Activated CD8-positive, alpha-beta memory T cell treated with anti-CD3 and anti-CD28 coated beads, Interleukin-2, amount 10 ng/mL, durations not matched to agents 7 days and 5 days (primary cell): Measurements from ENCODE around the gene HOXA2. TPM values are rescaled to one million over a fixed set of nuclear protein-coding genes. Genes with fewer than 3 reads are reported as not detected.
A peak's percentile ranks its signal among the peaks of the same experiment; 100 is the strongest.

Source experiments
- ATAC-seq: fragments of 150-1000 bp; cut with Tn5 transposase; one replicate; pipeline ENCODE4 v1.10.0; 2021; ENCODE audit warnings: moderate library complexity
- CTCF ChIA-PET: fragments of 350-600 bp; sonication (Branson Sonifier 250); formaldehyde crosslinking; loops from one replicate; lab custom pipeline; 2021; ENCODE audit warnings: antibody characterized with exemption; lab: Charles Lee
- DNase-seq: peaks from one replicate; pipeline ENCODE4 v3.0.0-alpha.2; 2020
- H3K27ac Mint-ChIP-seq: one replicate; pipeline ENCODE4 v1.8.0; 2021; ENCODE audit warnings: mild to moderate bottlenecking, mixed read lengths
- H3K27me3 Mint-ChIP-seq: one replicate; pipeline ENCODE4 v1.8.0; 2021; ENCODE audit warnings: mixed read lengths
- H3K36me3 Mint-ChIP-seq: one replicate; pipeline ENCODE4 v1.8.0; 2021; ENCODE audit warnings: mild to moderate bottlenecking, mixed read lengths
- H3K4me1 Mint-ChIP-seq: one replicate; pipeline ENCODE4 v1.8.0; 2021; ENCODE audit warnings: mixed read lengths
- H3K4me3 Mint-ChIP-seq: one replicate; pipeline ENCODE4 v1.8.0; 2021; ENCODE audit warnings: mild to moderate bottlenecking, moderate library complexity, mixed read lengths
- H3K9me3 Mint-ChIP-seq: one replicate; pipeline ENCODE4 v1.8.0; 2022; ENCODE audit warnings: low read depth, mixed read lengths
- total RNA-seq, 2 experiments: library from RNA; stranded (reverse); gene quantifications; one replicate each; pipeline ENCODE4 v1.2.3, GENCODE V29; 2021

HOXA2 gene
- not detected for total RNA-seq

DNA sequence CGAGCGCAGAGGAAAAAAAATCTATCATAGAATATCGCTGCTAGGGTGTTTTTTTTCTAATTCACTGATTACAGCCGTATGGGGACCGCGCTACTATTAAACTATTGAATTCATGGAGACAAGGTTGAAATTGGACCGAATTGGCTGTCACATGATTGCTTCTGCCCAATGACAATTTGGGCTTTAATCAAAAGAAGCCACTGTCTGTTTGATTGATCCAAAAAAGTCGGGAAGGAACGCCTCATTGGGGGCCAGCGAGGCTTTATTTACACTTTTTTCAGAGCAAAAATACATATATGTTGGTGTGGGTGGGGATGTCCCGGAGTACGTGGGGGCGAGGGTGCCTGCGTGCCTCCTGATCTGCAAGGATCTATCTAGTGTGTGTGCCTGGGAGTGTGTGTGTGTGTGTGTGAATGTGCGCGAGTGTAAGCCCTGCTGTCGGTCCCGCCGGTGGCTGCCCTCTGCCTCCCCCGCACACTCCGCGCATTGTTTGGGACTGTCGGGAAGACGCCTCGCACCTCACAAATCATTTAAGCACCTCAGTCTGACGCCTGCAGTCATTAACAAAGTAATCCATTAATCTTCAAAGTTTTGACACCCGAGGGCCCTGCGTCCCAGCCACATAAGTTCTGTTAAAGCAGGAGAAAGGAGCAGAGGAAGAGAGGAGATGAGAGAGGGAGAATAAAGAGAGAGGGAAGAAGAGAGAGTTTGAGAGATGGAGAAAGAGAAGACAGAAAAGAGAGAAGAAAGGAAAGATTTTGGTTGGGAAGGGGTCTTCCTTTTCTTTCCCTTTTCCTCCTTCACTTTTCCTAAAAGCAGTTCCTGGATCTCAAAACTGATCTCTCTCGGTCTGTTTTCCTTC is at the start of gene HOXA2:
TSS of gene HOXA2 (minus strand) at position 103 of the 862 bp plus-strand sequence. CDS start 183 bp downstream, outside the sequence.
- Mint-ChIP-seq H3K36me3 (peaks cover 2% of the 10 kb centered on the region), H3K27ac (no peak within 1 kb of the TSS), H3K9me3 (no peaks in the 10 kb centered on the region), H3K4me3 (no peak within 1 kb of the TSS), H3K27me3 (peaks cover 78% of the 10 kb centered on the region), H3K4me1 (peaks cover 11% of the 10 kb centered on the region)
- CTCF ChIA-PET = no interaction called here
- no peak for ATAC-seq
- DNase-seq = no peak

- DNase-seq (no peak), ATAC-seq (no peak)
- CTCF ChIA-PET = interaction anchor here (0.9 to 3.6 kb wide), 13 partner anchors 10 to 782 kb away, joined by 3 to 25 read pairs (median 4); partner anchors contain the start of gene HOXA4
- peak overlapping the region; percentile 51 for H3K4me3 Mint-ChIP-seq
- H3K27me3 Mint-ChIP-seq = peaks cover 93% of the 10 kb centered on the region
- no peaks in the 10 kb centered on the region for H3K9me3 Mint-ChIP-seq
- H3K27ac Mint-ChIP-seq = no peak overlapping the region
- H3K36me3 Mint-ChIP-seq = peaks cover 1% of the 10 kb centered on the region
- H3K4me1 Mint-ChIP-seq = peaks cover 29% of the 10 kb centered on the region
Observed at GRCh38 chr7:27151341-27151930, 49.0 kb upstream of the HOXA2 start.

DNA sequence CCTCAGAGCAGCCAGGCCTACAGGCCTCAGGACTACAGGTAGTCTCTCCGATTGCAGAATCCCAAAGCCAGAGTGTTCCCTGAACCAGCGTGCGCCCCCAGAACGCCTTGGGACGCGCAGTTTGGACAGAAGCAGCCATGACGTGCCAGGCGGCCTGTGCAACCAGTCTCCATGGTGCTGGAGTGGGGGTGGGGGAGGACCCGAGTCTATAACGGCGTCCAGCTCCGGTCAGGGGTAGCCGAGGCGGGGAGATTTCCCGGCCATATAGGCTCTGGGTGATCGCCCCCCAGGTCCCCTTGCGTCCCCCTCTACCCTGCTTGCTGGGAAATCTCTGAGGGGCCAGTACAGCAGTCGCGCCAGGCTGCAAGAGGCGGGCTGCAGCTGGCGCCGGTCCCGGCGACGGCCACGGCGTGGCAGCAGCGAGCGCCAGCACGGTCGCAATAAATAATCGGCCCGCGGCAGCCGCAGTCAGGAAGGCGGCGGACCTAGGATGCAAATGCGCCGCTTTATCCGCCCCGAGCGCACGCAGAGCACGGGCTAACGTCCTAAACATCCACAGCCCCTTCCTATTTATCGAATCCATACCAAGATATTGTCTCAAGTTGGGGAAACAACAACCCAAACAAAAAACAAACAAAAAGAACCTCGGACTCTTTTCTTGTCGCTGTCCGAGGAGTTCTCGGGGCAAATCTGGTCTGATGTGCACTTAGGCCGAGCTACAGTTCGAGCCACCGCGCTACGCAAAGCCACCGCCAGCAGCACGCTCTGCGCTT is 48.3 kb upstream of the HOXA2 start:
- peak; percentile 70 for DNase-seq
- CTCF ChIA-PET = interaction anchor here (0.7 to 3.6 kb wide), 18 partner anchors 10 to 781 kb away, joined by 3 to 25 read pairs (median 4); partner anchors contain the start of gene HOXA4
- Mint-ChIP-seq H3K27ac (no peak overlapping the region), H3K4me3 (peak overlapping the region; percentile 51), H3K9me3 (no peaks in the 10 kb centered on the region), H3K4me1 (peaks cover 29% of the 10 kb centered on the region), H3K27me3 (peaks cover 94% of the 10 kb centered on the region), H3K36me3 (peaks cover 1% of the 10 kb centered on the region)
- ATAC-seq = peak; percentile 85

GRCh38 chr7:27149842-27150567 is 47.5 kb upstream of the HOXA2 start:
- no peak for ATAC-seq
- no peaks in the 10 kb centered on the region for H3K9me3 Mint-ChIP-seq

DNA sequence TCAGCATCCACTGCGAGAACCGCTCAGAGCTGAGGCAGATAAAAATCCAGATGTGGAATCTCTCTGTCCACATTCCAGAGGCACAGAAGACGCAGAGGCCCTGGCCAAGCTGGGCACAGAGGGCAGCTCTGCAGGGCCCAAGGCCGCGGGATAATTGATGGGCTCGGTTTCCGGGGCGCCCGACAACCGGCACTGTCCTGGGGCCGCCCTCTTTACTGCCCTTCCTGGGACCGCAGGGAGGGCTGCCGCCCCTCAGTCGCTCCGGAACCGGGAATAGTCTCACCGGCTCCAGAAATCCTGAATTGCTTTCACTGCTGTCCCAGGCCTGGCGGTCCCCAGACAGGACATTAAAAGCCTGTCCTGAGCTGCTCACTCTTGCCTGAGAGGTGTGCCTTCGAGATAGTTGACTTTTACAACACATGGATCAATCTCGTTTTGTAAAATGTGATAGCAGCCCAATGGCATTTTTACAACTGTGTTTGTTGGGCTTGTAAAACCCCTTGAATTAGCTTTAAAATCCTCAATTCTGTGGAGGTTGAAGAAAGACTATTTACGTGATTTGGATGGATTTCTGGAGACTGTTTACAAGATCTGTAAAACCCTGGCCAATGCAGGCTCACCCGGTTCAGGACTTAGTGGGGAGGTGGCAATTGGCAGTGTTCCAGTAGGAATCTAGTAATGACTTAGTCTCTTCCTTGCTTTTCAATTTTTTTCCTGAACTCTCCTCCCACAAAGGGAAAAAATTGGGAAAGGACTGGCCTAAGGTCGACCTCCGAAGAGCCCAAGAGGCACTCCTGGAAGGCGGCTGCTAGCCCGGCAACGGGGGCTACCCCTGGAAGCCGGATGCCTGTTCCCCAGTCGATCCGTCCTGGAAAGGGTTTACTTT is 46.5 kb upstream of the HOXA2 start:
- no peaks in the 10 kb centered on the region for H3K9me3 Mint-ChIP-seq

More at GRCh38 chr7:27149842-27150567, 47.5 kb upstream of the HOXA2 start:
- no peak overlapping the region for H3K4me3 Mint-ChIP-seq
- peaks cover 90% of the 10 kb centered on the region for H3K27me3 Mint-ChIP-seq
- peaks cover 1% of the 10 kb centered on the region for H3K36me3 Mint-ChIP-seq
- no peak overlapping the region for H3K27ac Mint-ChIP-seq
- peaks cover 24% of the 10 kb centered on the region for H3K4me1 Mint-ChIP-seq
- CTCF ChIA-PET = interaction anchor here (0.7 to 3.6 kb wide), 15 partner anchors 11 to 773 kb away, joined by 3 to 25 read pairs (median 4); partner anchors contain the start of gene HOXA4
- DNase-seq = no peak

DNA sequence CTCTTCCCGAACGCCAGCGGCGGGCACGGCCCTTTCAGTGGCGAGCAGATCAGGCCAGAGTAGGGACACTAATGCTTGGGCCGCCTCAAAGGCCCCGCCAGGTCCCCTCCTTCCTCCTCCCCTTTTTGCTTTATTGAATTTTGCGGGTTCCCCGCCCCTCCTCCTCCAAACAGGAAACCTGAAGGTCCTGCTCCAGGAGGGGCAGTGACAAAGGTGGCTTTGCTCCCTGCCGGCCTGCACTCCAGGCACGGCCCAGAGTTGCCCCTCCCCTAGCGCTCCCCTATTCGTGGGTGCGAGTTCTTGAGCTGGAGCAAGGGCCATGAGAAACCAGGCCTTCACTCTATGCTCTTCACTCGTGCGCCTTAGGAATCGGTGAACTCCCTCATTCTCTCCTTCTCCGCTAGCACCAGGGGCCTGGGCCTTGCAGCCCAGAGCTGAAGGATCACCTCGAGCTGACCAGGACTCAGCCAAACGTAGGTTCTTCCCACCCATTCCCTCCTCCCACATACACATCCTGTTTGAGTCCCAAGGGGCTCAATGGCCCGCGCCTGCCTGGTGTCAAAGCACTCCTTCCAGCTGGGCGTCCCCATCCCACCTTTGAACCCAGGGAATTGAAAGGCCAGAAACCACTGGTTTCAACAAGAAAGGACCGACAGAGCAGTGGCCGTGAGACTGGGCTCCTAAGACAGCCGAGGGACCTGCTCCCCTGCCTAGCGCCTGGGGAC is 45.7 kb upstream of the HOXA2 start:
- ATAC-seq = no peak
- Mint-ChIP-seq H3K27me3 (peaks cover 72% of the 10 kb centered on the region), H3K36me3 (peaks cover 1% of the 10 kb centered on the region), H3K4me1 (peaks cover 18% of the 10 kb centered on the region), H3K27ac (no peak overlapping the region), H3K9me3 (no peaks in the 10 kb centered on the region), H3K4me3 (no peak overlapping the region)
- CTCF ChIA-PET = interaction anchor here (1.1 to 3.6 kb wide), 3 partner anchors 13 to 466 kb away, joined by 3 to 25 read pairs (median 18); partner anchors contain the start of gene HOXA4
- DNase-seq = no peak

More for the DNA sequence above, 46.5 kb upstream of the HOXA2 start:
- peaks cover 1% of the 10 kb centered on the region for H3K36me3 Mint-ChIP-seq
- H3K4me1 Mint-ChIP-seq = peaks cover 18% of the 10 kb centered on the region
- CTCF ChIA-PET = interaction anchor here (1.4 to 3.6 kb wide), 4 partner anchors 12 to 470 kb away, joined by 3 to 25 read pairs (median 12); partner anchors contain the start of gene HOXA4
- peaks cover 80% of the 10 kb centered on the region for H3K27me3 Mint-ChIP-seq
- no peak overlapping the region for H3K4me3 Mint-ChIP-seq
- DNase-seq (no peak), ATAC-seq (no peak)
- no peak overlapping the region for H3K27ac Mint-ChIP-seq

DNA sequence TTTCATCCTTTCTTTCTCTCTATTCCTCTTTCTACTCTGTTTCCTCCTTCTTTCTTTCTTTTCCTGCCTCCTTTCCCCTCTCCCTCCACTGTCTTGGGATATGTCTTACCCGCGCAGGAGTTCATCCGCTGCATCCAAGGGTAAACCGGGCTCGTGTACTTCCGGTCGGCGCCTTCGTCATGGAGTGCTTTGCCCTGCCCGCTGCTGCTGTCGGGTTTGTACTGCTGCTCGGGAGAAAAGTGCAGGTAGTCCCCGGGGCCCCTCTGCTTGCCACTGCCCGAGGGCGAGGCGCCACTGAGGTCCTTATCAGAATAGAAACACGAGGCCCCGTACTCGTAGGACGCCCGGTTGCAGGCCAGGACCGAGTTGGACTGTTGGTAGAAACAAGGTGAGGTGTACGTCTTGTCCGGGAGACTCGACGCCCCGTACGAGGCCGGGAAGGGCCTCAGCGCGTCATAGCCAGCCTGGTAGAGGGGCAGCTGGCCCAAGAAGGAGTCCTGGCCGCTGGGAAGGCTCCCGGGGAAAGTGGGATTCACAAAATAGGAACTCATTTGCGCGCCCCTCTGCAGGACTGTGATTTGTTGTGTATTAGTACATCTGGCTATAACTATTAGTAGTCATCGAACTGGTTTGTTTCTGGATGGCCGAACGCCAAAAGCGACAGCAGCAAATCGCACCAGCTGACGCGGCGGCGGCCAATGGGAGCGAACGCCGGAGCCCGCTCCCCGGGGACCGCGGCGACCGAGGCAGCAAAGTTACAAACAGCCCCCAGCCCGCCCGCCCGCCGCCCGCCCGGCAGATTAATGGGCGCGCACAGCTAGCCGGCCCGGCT is 44.9 kb upstream of the HOXA2 start, which contains the start of gene HOXA6:
TSS of gene HOXA6 (minus strand) at position 576 of the 832 bp plus-strand sequence. CDS start at position 551, 25 bp downstream.
- Mint-ChIP-seq H3K9me3 (no peaks in the 10 kb centered on the region), H3K4me3 (no peak within 1 kb of the TSS), H3K36me3 (peaks cover 1% of the 10 kb centered on the region), H3K27ac (no peak within 1 kb of the TSS), H3K4me1 (peaks cover 18% of the 10 kb centered on the region), H3K27me3 (peaks cover 66% of the 10 kb centered on the region)
- ATAC-seq (no peak), DNase-seq (no peak)
- CTCF ChIA-PET = interaction anchor here (1.1 kb wide), 1 partner anchor 465 kb away, joined by 3 read pairs; no protein-coding TSS in a partner anchor

DNA sequence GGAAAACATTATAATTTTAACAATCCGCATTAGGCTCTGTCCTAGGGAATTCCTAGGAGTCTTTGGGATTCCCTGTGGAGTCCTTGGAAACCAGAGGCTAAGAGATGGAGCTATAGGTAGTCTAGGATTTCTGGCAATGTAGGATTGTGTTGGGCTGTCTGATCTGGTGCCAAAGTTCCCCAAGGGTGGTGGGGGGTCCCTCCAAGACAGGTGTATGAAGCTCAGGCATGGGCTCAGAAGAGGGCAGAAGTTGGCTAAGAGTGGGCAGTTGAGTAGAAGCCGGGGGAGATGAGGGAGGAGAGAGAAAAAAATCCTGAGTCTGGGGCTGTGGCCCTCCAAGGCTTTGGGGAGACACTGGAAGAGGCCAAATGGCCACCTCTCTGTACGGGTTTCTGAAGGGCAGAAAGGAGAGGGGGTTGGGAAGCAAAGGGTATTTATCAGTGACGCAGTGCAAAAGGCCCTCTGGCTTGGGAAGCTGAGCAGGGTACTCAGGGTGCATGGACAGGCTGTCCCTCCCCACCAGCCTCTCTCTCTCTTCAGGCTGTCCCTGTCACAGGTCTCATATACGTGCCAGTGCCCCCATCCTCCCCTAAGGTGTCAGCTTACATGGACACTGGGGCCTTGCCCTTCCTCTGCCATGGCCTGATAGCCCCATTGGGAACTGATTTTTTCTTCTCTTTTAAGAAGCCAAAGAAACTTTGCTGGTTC is 44.2 kb upstream of the HOXA2 start:
- no peaks in the 10 kb centered on the region for H3K9me3 Mint-ChIP-seq
- peaks cover 59% of the 10 kb centered on the region for H3K27me3 Mint-ChIP-seq
- ATAC-seq = no peak
- H3K36me3 Mint-ChIP-seq = peaks cover 1% of the 10 kb centered on the region
- no peak for DNase-seq
- no peak overlapping the region for H3K4me3 Mint-ChIP-seq
- H3K27ac Mint-ChIP-seq = no peak overlapping the region
- CTCF ChIA-PET = no interaction called here
- peaks cover 13% of the 10 kb centered on the region for H3K4me1 Mint-ChIP-seq

DNA sequence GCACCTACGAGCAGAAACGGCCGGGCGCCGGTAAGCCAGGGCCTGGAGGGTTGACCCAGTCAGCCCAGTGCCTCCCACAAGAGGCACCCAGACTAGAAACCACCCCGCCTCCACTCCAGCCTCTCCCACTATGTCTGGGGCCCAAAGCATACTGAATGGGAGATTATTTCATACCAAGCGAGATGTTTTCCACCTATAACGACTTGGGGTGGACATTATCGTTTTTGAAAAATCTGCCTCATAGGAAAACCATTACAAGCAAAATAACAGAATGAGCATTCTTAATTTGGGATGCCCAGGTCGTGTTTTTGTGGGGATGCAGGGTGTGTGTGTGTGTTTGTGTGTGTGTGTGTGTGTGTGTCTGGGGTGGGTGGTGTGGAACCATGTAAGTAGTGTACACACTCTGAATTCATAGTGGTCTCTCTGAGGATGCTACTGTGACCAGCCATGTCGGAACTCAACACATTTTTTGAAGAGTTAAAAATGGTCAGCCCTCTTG is 43.5 kb upstream of the HOXA2 start:
- peaks cover 6% of the 10 kb centered on the region for H3K4me1 Mint-ChIP-seq
- ATAC-seq (no peak), DNase-seq (no peak)
- H3K9me3 Mint-ChIP-seq = no peaks in the 10 kb centered on the region
- CTCF ChIA-PET = no interaction called here
- H3K27ac Mint-ChIP-seq = no peak overlapping the region
- peaks cover 52% of the 10 kb centered on the region for H3K27me3 Mint-ChIP-seq
- H3K4me3 Mint-ChIP-seq = no peak overlapping the region
- no peaks in the 10 kb centered on the region for H3K36me3 Mint-ChIP-seq
